ENCODE measurements around the gene ZNF235. TPM values are rescaled to one million over a fixed set of nuclear protein-coding genes. Genes with fewer than 3 reads are reported as not detected.
A peak's percentile ranks its signal among the peaks of the same experiment; 100 is the strongest.

ZNF235 gene
- total RNA-seq, 6 experiments from 2014 or later = 1.3 to 2.7 (median 1.9) TPM

DNA sequence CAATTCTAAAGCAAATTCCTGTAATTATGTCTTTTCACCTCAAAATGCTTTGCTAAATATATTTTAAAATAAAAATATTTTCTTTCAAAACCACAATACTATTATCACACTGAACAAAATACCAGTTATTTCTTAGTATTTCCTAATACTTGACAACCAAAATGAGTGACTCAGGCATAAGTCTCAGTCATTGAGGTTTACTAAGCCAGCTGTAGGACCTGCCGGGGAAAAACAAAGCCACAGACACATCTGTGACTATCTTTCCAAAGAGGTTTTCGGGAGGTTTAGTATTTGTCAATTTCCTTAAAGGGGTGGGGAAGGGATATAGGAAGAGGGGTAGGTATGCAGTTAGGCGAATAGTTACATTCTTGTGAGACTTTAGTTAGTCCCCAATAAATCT, 3.2 kb upstream of the ZNF235 start:
- H3K36me3 ChIP-seq = no peaks in the 10 kb centered on the region
- no peak overlapping the region for H3K27ac ChIP-seq
- WGBS (ENCODE audit: insufficient coverage, low coverage, low lambda C conversion rate, missing lambda C conversion rate) = 64% methylated on average over 3 of the region's 3 CpGs
- H3K4me1 ChIP-seq = peaks cover 0 to 6% (median 0%) of the 10 kb centered on the region in 4 donors
- TF ChIP-seq, protein P1, sequence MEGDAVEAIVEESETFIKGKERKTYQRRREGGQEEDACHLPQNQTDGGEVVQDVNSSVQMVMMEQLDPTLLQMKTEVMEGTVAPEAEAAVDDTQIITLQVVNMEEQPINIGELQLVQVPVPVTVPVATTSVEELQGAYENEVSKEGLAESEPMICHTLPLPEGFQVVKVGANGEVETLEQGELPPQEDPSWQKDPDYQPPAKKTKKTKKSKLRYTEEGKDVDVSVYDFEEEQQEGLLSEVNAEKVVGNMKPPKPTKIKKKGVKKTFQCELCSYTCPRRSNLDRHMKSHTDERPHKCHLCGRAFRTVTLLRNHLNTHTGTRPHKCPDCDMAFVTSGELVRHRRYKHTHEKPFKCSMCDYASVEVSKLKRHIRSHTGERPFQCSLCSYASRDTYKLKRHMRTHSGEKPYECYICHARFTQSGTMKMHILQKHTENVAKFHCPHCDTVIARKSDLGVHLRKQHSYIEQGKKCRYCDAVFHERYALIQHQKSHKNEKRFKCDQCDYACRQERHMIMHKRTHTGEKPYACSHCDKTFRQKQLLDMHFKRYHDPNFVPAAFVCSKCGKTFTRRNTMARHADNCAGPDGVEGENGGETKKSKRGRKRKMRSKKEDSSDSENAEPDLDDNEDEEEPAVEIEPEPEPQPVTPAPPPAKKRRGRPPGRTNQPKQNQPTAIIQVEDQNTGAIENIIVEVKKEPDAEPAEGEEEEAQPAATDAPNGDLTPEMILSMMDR (IDR thresholded peaks at IDR 0.05) = no peak
- no peak for TF ChIP-seq POLR2A (IDR thresholded peaks at IDR 0.05)
- intact Hi-C loops (cut with DNase I) = no loop called here
- no peak overlapping the region for H3K4me3 ChIP-seq
- no peaks in the 10 kb centered on the region for H3K27me3 ChIP-seq
- ATAC-seq = no peak
- peaks cover 0 to 3% (median 0%) of the 10 kb centered on the region in 4 donors for H3K9me3 ChIP-seq
- DNase-seq = no peak

DNA sequence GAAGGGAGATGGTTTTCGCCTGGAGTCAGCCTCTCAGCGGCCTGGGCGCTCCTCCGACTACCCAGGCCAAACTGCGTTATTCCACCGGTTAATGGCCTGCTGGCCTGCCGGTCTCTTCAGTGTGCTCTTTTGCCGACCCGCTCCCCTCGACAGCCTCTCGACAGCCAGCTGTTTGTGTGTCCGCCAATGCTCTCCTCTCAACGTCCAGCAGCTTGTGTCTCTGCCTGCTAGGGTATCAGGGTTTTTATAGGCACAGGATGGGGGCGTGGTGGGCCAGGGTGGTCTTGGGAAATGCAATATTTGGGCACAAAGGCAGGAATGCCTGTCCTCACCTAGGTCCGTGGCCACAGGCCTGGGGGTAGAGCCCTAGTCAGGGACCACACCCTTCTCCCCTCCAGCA, 1.5 kb upstream of the ZNF235 start:
- 87% methylated on average over 13 of the region's 15 CpGs for WGBS (ENCODE audit: insufficient coverage, low coverage, low lambda C conversion rate, missing lambda C conversion rate)
- no peak for ATAC-seq
- Histone ChIP-seq H3K9me3 (no peaks in the 10 kb centered on the region), H3K36me3 (peaks cover 0 to 2% (median 0%) of the 10 kb centered on the region in 4 donors), H3K4me1 (peaks cover 0 to 6% (median 0%) of the 10 kb centered on the region in 4 donors), H3K4me3 (no peak overlapping the region), H3K27me3 (no peaks in the 10 kb centered on the region), H3K27ac (no peak overlapping the region)
- intact Hi-C loops (cut with DNase I) = no loop called here
- no peak for DNase-seq
- TF ChIP-seq POLR2A (IDR thresholded peaks at IDR 0.05) = no peak
- TF ChIP-seq, protein P1 (IDR thresholded peaks at IDR 0.05) = no peak

DNA sequence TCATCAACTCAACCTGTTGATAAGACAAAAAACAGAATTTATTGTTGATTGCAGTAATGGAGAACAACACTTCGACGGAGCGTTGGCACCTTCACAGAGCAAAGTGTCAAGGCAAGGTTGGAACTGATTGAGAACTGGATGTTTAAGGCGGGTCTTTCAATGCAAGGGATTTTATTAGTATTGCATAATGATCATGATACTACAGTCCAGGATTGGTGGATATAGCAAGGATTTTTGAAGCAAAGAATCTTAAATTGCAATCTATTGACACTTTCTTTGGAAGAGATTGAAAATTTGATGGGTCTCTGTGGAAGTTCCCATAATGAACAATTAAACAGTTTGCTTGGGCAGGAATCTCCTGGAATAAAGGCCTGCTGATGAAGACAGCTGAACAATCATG, 632 bp upstream of the ZNF235 start:
- Histone ChIP-seq H3K4me3 (peak overlapping the region in 2 of 3 donors; percentile 85 to 94), H3K27ac (no peak overlapping the region), H3K36me3 (peaks cover 0 to 4% (median under 1%) of the 10 kb centered on the region in 4 donors), H3K27me3 (no peaks in the 10 kb centered on the region), H3K4me1 (peaks cover 0 to 6% (median 0%) of the 10 kb centered on the region in 4 donors), H3K9me3 (no peaks in the 10 kb centered on the region)
- ATAC-seq (no peak), DNase-seq (no peak)
- intact Hi-C loops (cut with DNase I) = no loop called here
- TF ChIP-seq, protein P1 (IDR thresholded peaks at IDR 0.05) = no peak
- TF ChIP-seq POLR2A (IDR thresholded peaks at IDR 0.05) = no peak
- WGBS (ENCODE audit: insufficient coverage, low coverage, low lambda C conversion rate, missing lambda C conversion rate) = 83% methylated on average over 4 of the region's 4 CpGs

DNA sequence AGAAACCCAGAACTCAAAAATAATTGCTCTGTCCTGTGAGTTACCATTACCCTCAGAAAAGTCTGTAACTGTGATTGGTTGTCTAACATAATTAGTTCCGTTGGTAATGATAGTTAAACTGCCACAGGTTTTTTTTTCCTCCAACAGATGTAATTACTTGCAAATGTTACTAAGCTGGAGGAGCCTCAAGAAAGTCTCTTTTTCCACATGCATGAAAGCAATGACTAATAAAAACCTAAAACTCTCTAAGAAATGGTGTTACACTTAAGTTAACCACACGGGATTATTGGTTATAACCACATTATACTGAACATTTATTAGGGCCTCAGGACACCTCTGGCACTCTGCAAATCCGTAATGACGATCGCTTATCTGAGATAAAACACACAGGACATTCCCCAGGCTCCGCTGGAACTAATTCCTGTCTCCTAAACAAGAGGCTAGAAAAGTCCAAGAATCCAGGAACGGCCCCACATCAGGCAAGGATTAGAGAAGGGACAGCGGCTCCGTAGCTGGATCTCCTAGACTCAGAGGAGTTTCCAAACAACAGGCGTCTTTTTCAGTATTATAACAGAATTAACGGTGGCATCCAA, 753 bp downstream of the ZNF235 start:
- intact Hi-C loops (cut with DNase I) = no loop called here
- peak overlapping the region in 1 of 3 donors; percentile 68 for H3K27ac ChIP-seq
- WGBS (ENCODE audit: insufficient coverage, low coverage, low lambda C conversion rate, missing lambda C conversion rate) = 8% methylated on average over 11 of the region's 11 CpGs
- no peaks in the 10 kb centered on the region for H3K27me3 ChIP-seq
- peaks cover 0 to 6% (median 0%) of the 10 kb centered on the region in 4 donors for H3K4me1 ChIP-seq
- H3K9me3 ChIP-seq = no peaks in the 10 kb centered on the region
- peak in 3 of 4 donors; percentile 11 to 36 (median 22) for ATAC-seq
- TF ChIP-seq POLR2A (IDR thresholded peaks at IDR 0.05) = no peak
- TF ChIP-seq, protein P1 (IDR thresholded peaks at IDR 0.05) = no peak
- no peak for DNase-seq
- H3K4me3 ChIP-seq = peak overlapping the region; percentile 85 to 94 (median 85)
- H3K36me3 ChIP-seq = peaks cover 0 to 14% (median 4%) of the 10 kb centered on the region in 4 donors
